ENCODE measurements around the gene VAMP5. TPM values are rescaled to one million over a fixed set of nuclear protein-coding genes. Genes with fewer than 3 reads are reported as not detected.

Gene VAMP5
- total and polyA plus RNA-seq, 9 of the 15 experiments (the other 6 are each of a cell fraction or from before 2014, with no cell fraction given): 0.54 to 1.9 (median 1.5) TPM; not detected in 2

DNA sequence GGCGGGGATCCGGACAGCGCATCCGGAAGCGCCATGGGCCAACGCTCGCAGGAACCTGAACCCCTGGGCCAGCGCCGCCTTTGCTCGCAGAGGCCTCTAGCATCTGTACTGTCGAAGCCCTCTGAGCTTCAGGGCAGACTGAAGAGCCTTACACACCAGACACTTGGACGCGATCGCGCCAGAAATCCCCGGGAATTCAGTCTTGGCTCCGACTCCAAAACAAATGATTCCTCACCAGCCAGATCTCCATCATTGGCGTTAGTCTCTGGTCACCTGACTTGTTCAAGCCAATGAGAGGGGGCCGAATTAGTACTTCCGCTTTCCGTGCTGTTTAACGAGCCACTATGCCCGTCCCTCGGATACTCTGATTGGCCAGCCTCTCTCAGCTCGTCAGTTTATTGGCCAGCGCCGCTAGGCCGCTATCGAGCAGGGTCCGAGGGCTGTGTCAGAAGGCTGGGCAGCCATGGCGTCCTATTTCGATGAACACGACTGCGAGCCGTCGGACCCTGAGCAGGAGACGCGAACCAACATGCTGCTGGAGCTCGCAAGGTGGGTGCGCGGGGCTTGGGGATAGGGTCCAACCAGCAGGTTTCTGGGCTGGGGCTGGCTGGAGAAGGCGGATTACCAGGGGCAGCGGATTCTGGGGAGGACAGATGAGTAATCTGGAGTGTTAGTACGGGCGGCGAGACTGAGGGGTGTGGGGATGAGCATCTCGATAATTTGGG lies 11.2 kb downstream of the VAMP5 start, which contains the start of gene RNF181 (continued):
- TF ChIP-seq RBM14 (IDR thresholded peaks at IDR 0.05; ENCODE audit: borderline replicate concordance, insufficient read depth, low read depth, low read length) (no peak), TARDBP (IDR thresholded peaks at IDR 0.05) (no peak), KDM5B (IDR thresholded peaks at IDR 0.05; ENCODE audit: insufficient replicate concordance, low read depth, low read length) (peak; percentile 82), CHCHD3 (CRISPR knock-in tag; IDR thresholded peaks at IDR 0.05) (no peak), HNRNPK (IDR thresholded peaks at IDR 0.05; ENCODE audit: low read depth, low read length, poor library complexity, severe bottlenecking) (no peak), KLF13 (tag; IDR thresholded peaks at IDR 0.05; ENCODE audit: borderline replicate concordance, low read depth) (no peak), ZBTB43 (CRISPR knock-in tag; IDR thresholded peaks at IDR 0.05) (no peak), ETS2 (tag; IDR thresholded peaks at IDR 0.05; ENCODE audit: borderline replicate concordance, poor library complexity, severe bottlenecking) (no peak), RBM22 (IDR thresholded peaks at IDR 0.05; ENCODE audit: low read depth, low read length, poor library complexity, severe bottlenecking) (no peak), ZNF444 (CRISPR knock-in tag; IDR thresholded peaks at IDR 0.05) (no peak), U2AF2 (optimal IDR thresholded peaks at IDR 0.05; ENCODE audit: low read depth, low read length) (no peak), COPS2 (conservative IDR thresholded peaks at IDR 0.05) (no peak), ZC3H4 (CRISPR knock-in tag; IDR thresholded peaks at IDR 0.05; ENCODE audit: borderline replicate concordance) (no peak), ZNF445 (CRISPR knock-in tag; IDR thresholded peaks at IDR 0.05; ENCODE audit: low read depth) (no peak), ESRRB (CRISPR knock-in tag; IDR thresholded peaks at IDR 0.05; ENCODE audit: borderline replicate concordance) (no peak), TEAD2 (tag; IDR thresholded peaks at IDR 0.05) (no peak), ZNF143 (CRISPR knock-in tag; IDR thresholded peaks at IDR 0.05) (no peak), ASH1L (IDR thresholded peaks at IDR 0.05; ENCODE audit: borderline replicate concordance, low read depth, partially characterized antibody) (peak; percentile 93), POLR2AphosphoS2 (IDR thresholded peaks at IDR 0.05; ENCODE audit: low read length) (no peak)
- TF ChIP-seq, protein P1, sequence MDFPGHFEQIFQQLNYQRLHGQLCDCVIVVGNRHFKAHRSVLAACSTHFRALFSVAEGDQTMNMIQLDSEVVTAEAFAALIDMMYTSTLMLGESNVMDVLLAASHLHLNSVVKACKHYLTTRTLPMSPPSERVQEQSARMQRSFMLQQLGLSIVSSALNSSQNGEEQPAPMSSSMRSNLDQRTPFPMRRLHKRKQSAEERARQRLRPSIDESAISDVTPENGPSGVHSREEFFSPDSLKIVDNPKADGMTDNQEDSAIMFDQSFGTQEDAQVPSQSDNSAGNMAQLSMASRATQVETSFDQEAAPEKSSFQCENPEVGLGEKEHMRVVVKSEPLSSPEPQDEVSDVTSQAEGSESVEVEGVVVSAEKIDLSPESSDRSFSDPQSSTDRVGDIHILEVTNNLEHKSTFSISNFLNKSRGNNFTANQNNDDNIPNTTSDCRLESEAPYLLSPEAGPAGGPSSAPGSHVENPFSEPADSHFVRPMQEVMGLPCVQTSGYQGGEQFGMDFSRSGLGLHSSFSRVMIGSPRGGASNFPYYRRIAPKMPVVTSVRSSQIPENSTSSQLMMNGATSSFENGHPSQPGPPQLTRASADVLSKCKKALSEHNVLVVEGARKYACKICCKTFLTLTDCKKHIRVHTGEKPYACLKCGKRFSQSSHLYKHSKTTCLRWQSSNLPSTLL (IDR thresholded peaks at IDR 0.05): no peak
- TF ChIP-seq, protein P2, sequence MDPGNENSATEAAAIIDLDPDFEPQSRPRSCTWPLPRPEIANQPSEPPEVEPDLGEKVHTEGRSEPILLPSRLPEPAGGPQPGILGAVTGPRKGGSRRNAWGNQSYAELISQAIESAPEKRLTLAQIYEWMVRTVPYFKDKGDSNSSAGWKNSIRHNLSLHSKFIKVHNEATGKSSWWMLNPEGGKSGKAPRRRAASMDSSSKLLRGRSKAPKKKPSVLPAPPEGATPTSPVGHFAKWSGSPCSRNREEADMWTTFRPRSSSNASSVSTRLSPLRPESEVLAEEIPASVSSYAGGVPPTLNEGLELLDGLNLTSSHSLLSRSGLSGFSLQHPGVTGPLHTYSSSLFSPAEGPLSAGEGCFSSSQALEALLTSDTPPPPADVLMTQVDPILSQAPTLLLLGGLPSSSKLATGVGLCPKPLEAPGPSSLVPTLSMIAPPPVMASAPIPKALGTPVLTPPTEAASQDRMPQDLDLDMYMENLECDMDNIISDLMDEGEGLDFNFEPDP (CRISPR knock-in tag; IDR thresholded peaks at IDR 0.05): no peak

Measured in K562 (cell line).